Measurements from ENCODE around the gene ZNF574.
"Not testable (repeated sequence)": the region's sequence is repeated elsewhere in the genome, so short reads cannot be mapped to it uniquely, and the experiment has no call there.

The ZNF574 gene, protein sequence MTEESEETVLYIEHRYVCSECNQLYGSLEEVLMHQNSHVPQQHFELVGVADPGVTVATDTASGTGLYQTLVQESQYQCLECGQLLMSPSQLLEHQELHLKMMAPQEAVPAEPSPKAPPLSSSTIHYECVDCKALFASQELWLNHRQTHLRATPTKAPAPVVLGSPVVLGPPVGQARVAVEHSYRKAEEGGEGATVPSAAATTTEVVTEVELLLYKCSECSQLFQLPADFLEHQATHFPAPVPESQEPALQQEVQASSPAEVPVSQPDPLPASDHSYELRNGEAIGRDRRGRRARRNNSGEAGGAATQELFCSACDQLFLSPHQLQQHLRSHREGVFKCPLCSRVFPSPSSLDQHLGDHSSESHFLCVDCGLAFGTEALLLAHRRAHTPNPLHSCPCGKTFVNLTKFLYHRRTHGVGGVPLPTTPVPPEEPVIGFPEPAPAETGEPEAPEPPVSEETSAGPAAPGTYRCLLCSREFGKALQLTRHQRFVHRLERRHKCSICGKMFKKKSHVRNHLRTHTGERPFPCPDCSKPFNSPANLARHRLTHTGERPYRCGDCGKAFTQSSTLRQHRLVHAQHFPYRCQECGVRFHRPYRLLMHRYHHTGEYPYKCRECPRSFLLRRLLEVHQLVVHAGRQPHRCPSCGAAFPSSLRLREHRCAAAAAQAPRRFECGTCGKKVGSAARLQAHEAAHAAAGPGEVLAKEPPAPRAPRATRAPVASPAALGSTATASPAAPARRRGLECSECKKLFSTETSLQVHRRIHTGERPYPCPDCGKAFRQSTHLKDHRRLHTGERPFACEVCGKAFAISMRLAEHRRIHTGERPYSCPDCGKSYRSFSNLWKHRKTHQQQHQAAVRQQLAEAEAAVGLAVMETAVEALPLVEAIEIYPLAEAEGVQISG

DNA sequence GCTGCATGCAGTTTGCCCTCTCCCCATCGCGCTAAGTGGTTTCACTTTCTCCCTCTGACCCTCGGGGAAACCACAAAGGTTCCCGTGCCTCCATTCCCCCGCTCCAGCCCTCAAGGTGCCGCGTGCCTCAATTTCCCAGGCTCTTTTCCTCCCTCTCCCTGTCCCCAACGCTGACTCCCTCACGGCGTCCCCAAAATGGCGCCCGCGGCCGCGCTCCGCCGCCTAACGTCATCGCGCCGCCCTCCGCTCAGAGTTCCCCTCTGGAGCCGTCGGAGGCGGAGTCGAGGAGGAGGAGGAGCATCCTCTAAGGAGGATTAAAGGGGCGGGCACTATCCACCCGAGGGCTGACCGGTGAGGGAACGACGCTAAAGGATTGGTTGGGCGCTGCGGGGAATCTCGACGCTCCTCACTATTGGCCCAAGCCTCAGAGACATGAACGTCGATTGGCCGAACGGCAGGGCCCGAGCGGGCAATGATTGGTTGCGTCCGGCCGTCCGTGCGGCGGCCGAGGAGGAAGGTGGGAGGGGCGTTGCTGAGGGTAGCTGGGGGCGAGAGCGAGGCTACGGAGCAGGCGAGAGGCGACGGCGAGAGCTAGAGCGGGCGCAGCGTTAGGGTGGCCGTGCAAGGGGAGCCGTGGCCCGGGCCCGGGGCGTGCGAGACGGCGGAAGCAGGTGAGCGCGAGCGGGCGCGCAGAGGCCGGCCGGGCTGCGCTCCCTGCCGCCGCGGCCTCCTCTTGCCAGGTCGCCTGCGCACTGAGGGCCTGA, at the start of gene ZNF574:
TSS of gene ZNF574 (plus strand) at position 551 of the 764 bp plus-strand sequence. CDS start 2,441 bp downstream, outside the sequence.
- peak; percentile 100 for DNase-seq

DNA sequence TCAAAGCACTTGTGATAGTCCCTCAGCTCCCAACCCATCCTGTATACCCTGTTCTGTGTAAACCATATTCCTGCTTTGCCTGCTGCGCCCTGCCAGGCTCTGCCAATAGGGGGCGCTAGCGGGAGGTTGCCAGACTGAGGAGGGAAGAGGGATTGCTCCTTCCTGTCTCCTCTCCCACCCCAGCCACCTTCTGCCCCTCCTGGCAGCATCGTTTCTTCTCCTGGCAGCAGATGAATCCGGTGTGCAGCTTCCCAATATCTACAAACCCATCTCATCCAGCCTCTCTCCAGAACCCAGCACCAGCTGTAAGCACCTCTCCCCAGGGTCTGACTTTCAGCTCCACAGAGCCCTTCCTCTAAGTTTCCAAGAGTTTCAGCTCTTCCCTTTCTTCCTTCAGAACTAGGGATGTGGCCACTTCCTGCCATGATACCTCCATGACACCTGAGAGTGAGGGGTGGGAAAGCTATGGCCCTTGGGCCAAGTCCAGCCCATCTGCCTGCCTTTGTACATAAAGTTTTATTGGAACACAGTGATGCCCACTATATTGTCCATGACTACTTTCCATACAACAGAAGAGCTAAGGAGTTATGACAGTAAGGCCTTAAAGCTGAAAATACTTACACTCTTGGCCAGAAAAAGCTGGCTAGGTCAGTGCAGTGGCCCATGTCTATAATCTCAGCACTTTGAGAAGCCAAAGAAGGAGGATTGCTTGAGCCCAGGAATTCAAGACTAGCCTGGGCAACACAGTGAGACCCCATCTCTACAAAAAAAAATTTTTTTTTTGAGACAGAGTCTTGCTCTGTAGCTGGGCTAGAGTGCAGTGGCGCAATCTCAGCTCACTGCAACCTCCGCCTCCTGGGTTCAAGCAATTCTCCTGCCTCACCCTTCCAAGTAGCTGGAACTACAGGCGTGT, 47.4 kb upstream of the ZNF574 start:
- peak; percentile 26 for DNase-seq

DNA sequence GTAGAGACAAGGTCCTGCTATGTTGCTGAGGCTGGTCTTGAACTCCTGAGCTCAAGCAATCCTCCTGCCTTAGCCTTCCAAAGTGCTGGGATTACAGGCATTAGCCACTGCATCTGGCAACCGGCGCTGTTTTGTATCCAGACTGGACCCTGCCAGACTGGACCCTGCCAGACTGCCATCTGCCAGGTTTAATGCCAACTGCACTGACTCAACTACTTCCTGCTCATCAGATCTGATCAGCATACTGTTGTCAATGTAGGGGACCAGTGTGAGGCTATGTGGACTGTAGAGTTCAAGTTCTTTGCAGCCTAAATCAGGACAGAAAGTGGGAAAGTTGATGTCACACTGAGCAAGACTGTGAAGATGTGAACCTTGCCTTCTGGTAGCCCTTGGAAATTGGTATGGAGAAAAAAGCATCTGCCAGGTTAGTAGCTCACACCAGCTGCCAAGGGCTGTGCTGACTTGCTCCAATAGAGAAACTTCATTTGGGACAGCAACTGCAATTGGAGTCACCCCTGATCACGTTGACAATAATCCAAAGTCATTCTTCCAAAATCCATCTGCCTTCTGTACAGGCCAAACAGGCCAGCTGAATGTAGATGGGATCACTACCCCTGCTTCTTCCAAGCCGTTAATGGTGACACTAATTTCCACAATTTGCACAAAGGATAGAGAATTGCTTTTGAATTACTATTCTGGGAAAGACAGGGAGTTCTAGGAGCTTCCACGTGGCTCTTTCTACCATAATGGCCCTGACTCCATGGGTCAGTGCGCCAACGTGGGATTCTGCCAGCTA, 45.1 kb upstream of the ZNF574 start:
- DNase-seq: no peak

DNA sequence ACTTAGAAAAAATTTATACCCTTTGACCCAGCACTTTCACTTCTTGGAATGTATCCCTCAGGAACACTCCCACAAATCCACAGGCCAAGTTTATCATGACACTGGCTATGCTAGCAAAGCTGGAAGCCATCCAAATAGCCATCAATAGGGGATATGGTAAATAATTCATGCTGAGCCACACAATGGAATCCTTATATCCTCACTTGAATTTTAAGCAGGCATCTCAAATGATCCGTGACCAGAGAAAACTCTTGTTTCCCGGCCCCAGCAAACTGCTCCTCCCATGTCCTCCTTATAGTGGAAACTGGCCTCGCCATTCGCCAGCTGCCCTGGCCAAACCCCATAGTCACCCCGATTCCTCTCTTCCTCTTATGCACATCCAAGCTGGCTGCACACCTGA, 43.5 kb upstream of the ZNF574 start:
- peak; percentile 93 for DNase-seq

DNA sequence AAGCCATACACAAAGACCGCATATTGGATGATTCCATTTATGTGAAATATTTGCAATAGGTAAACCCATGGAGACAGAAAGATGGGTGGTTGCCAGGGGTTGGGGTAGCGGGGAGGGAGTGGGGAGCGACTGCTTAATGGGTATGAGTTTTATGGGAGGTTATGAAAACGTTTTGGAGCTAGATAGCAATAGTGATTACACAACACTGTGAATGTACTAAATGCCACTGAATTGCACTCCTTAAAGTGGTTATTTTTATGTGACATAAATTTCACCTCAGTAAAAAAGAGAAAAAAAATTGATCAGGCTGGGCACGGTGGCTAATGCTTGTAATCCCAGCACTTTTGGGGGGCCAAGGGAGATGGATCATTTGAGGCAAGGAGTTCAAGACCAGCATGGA, 42.6 kb upstream of the ZNF574 start:
- no peak for DNase-seq

DNA sequence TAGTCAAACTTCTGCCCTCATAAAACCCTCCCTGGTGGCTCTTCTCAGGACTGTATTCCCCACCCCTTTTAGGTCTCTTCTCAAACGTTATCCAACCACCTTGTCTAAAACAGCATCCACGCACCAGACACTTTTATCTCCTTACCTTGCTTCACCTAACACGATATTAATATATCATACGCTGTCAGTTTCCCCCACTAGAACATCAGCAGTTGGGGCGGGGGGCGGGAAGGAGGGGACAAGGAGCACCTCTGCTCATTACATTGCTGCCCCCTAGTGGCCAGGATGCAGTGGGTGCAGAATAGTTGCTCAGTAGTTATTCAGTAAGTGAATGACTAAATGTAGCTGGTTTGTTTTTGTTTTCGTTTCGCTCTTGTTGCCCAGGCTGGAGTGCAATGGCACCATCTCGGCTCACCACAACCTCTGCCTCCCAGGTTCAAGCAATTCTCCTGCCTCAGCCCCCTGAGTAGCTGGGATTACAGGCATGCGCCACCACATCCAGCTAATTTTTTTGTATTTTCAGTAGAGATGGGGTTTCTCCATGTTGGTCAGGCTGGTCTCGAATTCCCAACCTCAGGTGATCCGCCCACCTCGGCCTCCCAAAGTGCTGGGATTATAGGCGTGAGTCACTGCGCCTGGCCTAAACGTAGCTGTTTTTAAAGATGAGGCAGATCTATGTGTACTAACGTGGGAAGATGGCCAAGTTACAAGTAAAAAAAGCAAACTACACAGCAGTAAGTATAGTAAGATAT, 41.1 kb upstream of the ZNF574 start:
- peak; percentile 91 for DNase-seq

DNA sequence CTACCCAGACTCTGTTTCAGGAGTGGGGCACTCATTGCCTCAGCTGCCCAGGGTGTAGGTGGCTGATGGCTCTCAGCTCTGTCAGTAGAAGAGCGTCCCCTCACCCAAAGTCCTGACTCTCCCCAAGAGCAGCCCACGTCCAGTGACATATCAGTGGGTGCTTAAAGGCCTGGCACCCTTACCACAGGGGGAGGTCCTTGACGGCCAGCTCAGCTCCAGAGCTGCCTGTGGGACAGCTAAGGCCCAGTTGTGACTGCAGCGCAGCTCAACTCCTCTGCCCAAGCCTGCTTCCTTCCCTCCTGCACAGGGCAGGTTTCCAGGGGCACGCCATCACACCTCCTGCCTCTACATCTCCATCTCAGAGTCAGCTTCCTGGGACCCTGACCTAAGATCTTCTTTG, 38.3 kb upstream of the ZNF574 start:
- DNase-seq: no peak

DNA sequence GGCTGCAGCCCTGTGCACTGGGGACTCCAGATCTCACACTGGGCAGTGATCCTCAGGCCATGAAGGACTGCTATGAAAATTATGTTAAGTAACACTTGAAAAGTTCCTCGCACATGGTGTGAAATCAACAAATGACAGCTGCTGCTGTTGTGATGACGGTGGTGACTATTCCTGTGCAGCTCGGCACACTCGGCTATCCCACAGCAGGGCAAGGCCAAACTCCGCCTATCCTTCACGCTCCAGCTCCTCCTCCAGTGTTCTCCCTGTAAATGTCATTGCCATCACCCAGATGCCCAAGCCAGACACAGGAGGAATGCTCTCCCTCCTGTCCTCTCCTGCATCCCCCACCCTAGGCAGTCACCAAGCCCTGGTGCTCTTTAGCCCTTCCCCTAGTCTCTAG, 37.3 kb upstream of the ZNF574 start:
- DNase-seq: no peak

DNA sequence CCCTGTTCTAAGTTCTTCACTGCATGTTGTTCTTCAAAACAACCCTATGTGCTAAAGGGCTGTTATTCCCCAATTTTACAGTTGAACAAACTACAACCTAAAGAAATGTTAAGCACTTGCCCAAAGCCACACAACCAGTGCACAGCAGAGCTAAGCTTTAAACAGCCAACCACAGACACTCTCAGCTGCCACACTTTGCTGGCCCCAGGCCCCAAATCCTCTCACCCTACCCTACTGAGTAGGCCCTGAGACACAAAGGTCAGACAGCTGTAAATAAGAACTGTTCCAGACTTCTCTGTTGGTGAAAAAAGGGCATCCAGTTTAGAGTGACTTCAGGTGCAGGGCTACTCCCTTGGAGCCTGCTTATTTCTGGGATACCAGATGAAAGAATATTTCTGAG, 35.9 kb upstream of the ZNF574 start:
- no peak for DNase-seq

DNA sequence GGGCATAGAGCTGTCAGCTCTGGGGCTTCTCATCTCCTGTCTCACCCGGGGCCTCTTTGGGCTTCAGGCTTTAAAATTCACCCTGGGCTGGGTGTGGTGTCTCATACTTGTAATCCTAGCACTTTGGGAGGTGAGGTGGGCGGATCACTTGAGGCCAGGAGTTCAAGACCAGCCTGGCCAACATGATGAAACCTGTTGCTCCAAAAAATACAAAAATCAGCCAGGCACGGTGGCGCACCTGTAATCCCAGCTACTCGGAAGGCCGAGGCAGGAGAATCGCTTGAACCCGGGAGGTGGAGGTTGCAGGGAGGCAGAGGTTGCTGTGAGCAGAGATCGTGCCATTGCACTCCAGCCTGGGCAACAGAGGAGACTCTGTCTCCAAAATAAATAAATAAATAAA, 35.5 kb upstream of the ZNF574 start:
- not testable (repeated sequence) for DNase-seq

DNA sequence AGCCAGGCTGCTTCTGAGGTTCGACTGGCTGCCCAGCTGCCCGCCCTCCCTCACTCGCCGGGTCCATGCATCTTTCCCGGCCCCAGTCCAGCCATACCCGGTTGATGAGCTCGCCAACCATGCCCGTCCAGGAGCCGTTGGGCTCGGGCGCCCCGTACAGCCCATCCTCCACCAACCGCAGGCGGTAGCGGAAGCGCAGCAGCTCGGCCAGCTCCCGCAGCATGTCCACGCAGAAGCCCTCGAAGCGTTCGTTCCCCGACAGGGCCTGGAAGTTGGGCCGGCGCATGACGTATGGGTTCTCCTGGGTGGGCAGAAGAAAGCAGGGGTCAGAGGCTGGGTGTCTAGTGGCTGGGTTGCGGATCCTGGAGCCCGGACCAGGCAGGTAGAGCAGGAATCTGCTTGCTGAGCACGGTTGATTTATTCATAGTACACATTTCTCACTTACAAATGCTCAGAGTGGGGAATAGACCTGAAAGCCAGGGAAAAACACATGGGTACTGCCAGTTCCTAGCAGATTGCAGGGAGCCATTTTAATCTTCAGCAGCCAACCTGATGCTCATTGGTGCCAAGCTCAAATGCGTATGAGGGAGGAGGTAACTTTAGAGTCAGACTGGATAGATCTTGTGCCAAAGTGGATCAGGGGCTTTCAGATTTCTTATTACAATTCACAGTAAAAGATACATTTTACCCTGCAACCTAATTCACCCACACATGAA, 33.4 kb upstream of the ZNF574 start:
- DNase-seq: no peak

DNA sequence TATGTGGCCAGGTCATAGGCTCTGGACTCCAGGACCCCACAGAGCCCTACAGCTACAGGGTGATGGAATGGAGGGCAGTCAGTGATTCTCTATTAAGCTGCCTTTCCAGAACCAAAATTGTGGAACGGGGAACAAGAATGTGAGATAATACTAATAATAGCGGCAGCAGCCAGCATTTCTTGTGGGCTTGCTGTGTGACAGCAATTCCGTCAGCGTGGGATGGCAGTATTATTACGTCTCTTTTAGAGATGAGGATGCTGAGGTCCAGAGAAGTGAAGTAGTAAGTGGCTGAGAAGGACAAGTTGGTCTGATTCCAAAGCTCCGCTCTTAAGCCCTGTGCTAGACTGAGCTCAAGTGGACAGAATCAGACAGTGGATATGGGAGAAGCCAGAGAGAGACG, 30.4 kb upstream of the ZNF574 start:
- DNase-seq: no peak

DNA sequence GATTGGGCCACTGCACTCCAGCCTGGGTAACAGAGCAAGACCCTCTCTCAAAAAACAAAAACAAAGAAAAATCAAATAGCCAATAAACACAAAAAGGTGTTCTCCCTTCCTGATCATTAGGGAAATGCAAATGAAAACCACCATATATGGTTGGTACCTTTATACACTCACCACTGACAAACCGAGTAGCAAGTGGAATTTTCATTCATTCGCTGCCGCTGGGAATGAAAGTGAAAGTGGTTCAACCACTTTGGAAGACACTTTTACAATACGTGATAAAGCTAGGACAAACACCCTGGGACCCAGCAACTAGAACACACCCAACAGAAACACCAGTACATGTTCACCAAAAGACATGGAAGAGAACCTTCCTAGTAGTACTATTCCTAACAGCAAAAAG, 27.0 kb upstream of the ZNF574 start:
- no peak for DNase-seq

DNA sequence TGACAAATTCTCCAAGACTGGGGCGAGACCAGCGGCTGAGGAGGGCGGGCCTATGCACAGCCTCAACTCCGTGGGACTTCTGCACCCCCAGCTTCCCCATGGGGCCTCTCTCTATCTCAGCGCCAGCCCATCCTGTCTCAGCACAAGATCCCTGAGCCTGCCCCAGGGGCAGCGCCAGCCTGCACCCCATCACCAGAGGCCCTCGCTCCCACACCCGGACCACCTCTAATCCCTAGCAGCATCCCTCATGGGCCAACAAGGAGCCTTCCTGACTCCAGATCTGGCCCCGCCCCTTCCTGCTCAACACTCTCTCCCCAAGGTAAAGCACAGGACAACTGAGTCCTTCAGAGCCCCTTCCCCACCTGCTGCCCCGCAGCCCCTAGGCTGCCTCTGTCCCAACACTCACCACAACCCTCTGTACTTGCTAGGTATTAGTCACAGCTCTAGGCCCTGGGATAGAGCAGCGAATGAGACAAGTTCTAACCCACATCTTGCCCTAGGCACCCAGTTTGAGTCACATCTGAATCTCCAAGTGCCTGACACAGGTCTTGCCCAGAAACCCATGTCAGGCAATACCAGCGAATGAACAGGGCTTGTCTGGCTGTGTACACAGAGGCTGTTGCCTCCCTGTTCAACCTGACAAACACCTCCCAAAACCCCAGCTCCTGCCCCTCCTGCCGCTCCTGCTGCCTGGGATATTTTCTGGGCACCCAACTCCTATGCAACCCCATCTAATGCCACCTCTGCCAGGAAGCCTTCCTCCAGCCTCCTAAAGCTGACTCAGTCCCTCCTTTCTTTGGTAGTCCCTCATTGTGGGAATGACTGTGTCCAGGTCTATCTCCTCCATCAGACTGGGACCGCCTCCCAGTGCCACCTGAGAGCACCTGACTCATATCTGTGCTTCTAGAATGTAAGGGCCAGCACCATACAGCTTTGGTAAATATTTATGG, 24.5 kb upstream of the ZNF574 start:
- no peak for DNase-seq

DNA sequence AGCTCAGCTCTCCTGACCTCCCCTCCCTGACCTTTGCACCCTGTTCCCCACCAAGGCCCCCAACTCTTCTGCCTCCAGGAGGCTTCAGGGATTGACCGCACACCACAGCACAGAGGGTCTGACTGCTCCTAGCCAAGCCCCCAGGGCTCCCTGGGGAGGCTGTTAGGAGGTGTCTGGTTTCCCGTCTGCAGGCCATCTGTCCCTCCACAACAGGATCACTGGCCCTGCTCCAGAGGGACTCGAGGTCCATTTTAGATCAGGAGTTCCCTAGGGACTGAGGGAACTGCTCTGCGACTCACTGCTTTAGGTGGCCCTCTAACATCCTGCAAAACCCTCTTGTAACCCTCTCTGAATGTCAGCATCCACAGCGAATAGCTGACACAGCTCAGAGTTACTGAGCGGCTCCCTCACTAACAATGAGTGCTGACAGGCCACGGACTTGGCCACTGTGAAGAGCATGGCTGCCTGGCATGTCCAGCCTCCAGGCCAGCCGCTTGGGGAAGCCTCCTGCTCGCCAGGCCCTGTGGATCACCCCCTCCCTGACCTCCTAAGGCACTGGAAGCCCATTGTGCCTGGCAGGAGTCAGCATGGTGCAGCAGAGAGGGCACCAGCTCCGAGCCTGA, 23.6 kb upstream of the ZNF574 start:
- DNase-seq: no peak

DNA sequence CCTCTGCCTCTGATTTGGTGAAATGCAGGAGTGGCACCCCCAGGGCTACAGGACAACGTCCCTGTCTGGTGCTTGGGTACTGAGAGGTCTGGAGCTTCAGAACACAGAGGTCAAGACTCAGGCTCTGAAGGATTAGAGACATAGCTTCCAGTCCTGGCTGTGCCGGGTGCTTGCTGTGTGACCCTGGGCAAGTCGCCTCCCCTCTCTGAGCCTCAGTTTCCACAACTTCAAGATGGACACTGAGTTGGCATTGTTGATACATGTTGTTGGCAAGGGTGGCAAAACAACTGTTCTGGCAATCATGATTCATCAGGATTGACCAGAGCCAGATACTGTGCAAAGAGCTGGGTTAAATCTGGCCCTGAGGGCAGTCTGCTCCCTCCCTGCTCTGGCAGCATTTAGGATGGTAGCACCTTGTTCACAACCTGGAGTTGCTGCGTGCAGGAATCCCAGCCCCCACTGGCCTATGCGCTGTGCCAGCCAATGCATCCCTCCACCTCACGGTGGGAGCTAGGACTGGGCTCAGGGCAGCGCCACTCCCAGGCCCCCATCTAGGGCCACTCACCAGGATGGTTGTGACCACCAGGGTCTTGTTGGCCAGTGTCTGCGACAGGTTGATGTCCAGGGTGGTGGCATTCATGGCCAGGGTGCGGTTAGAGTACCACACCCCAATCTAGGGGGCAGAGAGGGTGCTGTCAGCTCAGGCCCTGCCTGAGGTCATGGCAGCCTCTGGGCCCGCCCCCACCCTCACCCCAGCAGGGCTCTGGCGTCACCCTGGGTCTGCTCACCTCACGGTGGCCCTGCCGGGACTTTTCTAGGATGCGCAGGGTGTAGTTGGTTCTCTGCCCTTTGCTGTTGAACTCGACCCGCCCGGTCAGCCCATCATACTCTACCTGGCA, 22.7 kb upstream of the ZNF574 start:
- DNase-seq: no peak

DNA sequence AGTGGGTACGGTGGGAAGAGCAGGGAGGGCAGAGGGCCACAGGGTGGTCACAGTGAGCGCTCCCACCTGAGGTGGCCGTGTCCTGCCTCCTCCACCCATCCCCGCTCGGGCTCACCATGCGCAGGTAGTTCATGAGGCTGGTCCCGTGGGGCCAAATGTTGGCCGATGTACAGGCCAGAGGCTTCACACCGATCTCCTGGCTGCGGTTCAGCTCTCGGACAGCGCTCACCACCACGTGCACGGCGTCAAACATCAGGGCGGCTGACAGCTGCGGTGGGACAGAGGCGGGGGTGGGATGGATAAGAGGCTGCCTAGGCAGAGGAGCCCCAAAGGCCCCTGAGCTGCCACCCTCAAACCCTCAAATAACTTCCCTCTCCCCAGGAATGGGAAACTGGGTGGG, 21.8 kb upstream of the ZNF574 start:
- no peak for DNase-seq
